ENCODE measurements around the gene ADAM10.

Gene ADAM10

GRCh38 chr15:58705105-58705504 is 44.4 kb downstream of the ADAM10 start:
- Histone ChIP-seq H3K36me3 (ENCODE audit: control insufficient read depth, low read depth, low read length) (no peaks in the 10 kb centered on the region), H3K9me3 (ENCODE audit: control insufficient read depth, low read depth, low read length) (no peaks in the 10 kb centered on the region), H3K9ac (ENCODE audit: low read length) (no peak overlapping the region), H3K4me1 (ENCODE audit: control insufficient read depth, low read depth, low read length) (no peaks in the 10 kb centered on the region), H3K27me3 (ENCODE audit: control insufficient read depth, insufficient read depth, low read length) (no peaks in the 10 kb centered on the region), H3K27ac (ENCODE audit: low read length) (no peak overlapping the region), H3K4me3 (ENCODE audit: low read length) (no peak overlapping the region)

GRCh38 chr15:58704155-58704865 is 45.2 kb downstream of the ADAM10 start:
- Histone ChIP-seq H3K9me3 (ENCODE audit: control insufficient read depth, low read depth, low read length) (no peaks in the 10 kb centered on the region), H3K4me1 (ENCODE audit: control insufficient read depth, low read depth, low read length) (no peaks in the 10 kb centered on the region), H3K36me3 (ENCODE audit: control insufficient read depth, low read depth, low read length) (no peaks in the 10 kb centered on the region), H3K27me3 (ENCODE audit: control insufficient read depth, insufficient read depth, low read length) (no peaks in the 10 kb centered on the region), H3K9ac (ENCODE audit: low read length) (no peak overlapping the region), H3K27ac (ENCODE audit: low read length) (no peak overlapping the region), H3K4me3 (ENCODE audit: low read length) (no peak overlapping the region)

- no peaks in the 10 kb centered on the region for H3K4me1 ChIP-seq (ENCODE audit: control insufficient read depth, low read depth, low read length)
- no peak overlapping the region for H3K27ac ChIP-seq (ENCODE audit: low read length)
- H3K36me3 ChIP-seq (ENCODE audit: control insufficient read depth, low read depth, low read length), result no peaks in the 10 kb centered on the region
- H3K27me3 ChIP-seq (ENCODE audit: control insufficient read depth, insufficient read depth, low read length), result no peaks in the 10 kb centered on the region
- H3K4me3 ChIP-seq (ENCODE audit: low read length), result no peak overlapping the region
- no peak overlapping the region for H3K9ac ChIP-seq (ENCODE audit: low read length)
- no peaks in the 10 kb centered on the region for H3K9me3 ChIP-seq (ENCODE audit: control insufficient read depth, low read depth, low read length)
Measured at GRCh38 chr15:58703610-58704009, 45.9 kb downstream of the ADAM10 start.

- Histone ChIP-seq H3K9me3 (ENCODE audit: control insufficient read depth, low read depth, low read length) (no peaks in the 10 kb centered on the region), H3K4me1 (ENCODE audit: control insufficient read depth, low read depth, low read length) (no peaks in the 10 kb centered on the region), H3K4me3 (ENCODE audit: low read length) (no peak overlapping the region), H3K27me3 (ENCODE audit: control insufficient read depth, insufficient read depth, low read length) (no peaks in the 10 kb centered on the region), H3K9ac (ENCODE audit: low read length) (no peak overlapping the region), H3K27ac (ENCODE audit: low read length) (no peak overlapping the region), H3K36me3 (ENCODE audit: control insufficient read depth, low read depth, low read length) (no peaks in the 10 kb centered on the region)
Measured at GRCh38 chr15:58702233-58702632, 47.3 kb downstream of the ADAM10 start.

- H3K36me3 ChIP-seq (ENCODE audit: control insufficient read depth, low read depth, low read length), result no peaks in the 10 kb centered on the region
- H3K27me3 ChIP-seq (ENCODE audit: control insufficient read depth, insufficient read depth, low read length), result no peaks in the 10 kb centered on the region
- H3K9me3 ChIP-seq (ENCODE audit: control insufficient read depth, low read depth, low read length), result no peaks in the 10 kb centered on the region
- H3K9ac ChIP-seq (ENCODE audit: low read length), result no peak overlapping the region
- H3K27ac ChIP-seq (ENCODE audit: low read length), result no peak overlapping the region
- no peak overlapping the region for H3K4me3 ChIP-seq (ENCODE audit: low read length)
- H3K4me1 ChIP-seq (ENCODE audit: control insufficient read depth, low read depth, low read length), result no peaks in the 10 kb centered on the region
Measured at GRCh38 chr15:58701376-58701775, 48.1 kb downstream of the ADAM10 start.

GRCh38 chr15:58699769-58700168 is 49.7 kb downstream of the ADAM10 start:
- Histone ChIP-seq H3K27ac (ENCODE audit: low read length) (no peak overlapping the region), H3K36me3 (ENCODE audit: control insufficient read depth, low read depth, low read length) (no peaks in the 10 kb centered on the region), H3K9me3 (ENCODE audit: control insufficient read depth, low read depth, low read length) (no peaks in the 10 kb centered on the region)

GRCh38 chr15:58698887-58699641 is 50.4 kb downstream of the ADAM10 start:
- Histone ChIP-seq H3K36me3 (ENCODE audit: control insufficient read depth, low read depth, low read length) (no peaks in the 10 kb centered on the region), H3K4me1 (ENCODE audit: control insufficient read depth, low read depth, low read length) (peaks cover 8% of the 10 kb centered on the region), H3K27me3 (ENCODE audit: control insufficient read depth, insufficient read depth, low read length) (no peaks in the 10 kb centered on the region), H3K4me3 (ENCODE audit: low read length) (no peak overlapping the region), H3K9me3 (ENCODE audit: control insufficient read depth, low read depth, low read length) (no peaks in the 10 kb centered on the region), H3K9ac (ENCODE audit: low read length) (no peak overlapping the region), H3K27ac (ENCODE audit: low read length) (no peak overlapping the region)

More at GRCh38 chr15:58699769-58700168, 49.7 kb downstream of the ADAM10 start:
- Histone ChIP-seq H3K9ac (ENCODE audit: low read length) (no peak overlapping the region), H3K4me1 (ENCODE audit: control insufficient read depth, low read depth, low read length) (peaks cover 1% of the 10 kb centered on the region), H3K27me3 (ENCODE audit: control insufficient read depth, insufficient read depth, low read length) (no peaks in the 10 kb centered on the region), H3K4me3 (ENCODE audit: low read length) (no peak overlapping the region)

GRCh38 chr15:58697220-58697619 is 52.3 kb downstream of the ADAM10 start:
- Histone ChIP-seq H3K36me3 (ENCODE audit: control insufficient read depth, low read depth, low read length) (peaks cover 4% of the 10 kb centered on the region), H3K4me3 (ENCODE audit: low read length) (no peak overlapping the region), H3K9me3 (ENCODE audit: control insufficient read depth, low read depth, low read length) (no peaks in the 10 kb centered on the region), H3K9ac (ENCODE audit: low read length) (no peak overlapping the region), H3K27ac (ENCODE audit: low read length) (no peak overlapping the region), H3K27me3 (ENCODE audit: control insufficient read depth, insufficient read depth, low read length) (no peaks in the 10 kb centered on the region), H3K4me1 (ENCODE audit: control insufficient read depth, low read depth, low read length) (peaks cover 10% of the 10 kb centered on the region)

- Histone ChIP-seq H3K4me3 (ENCODE audit: low read length) (no peak overlapping the region), H3K9me3 (ENCODE audit: control insufficient read depth, low read depth, low read length) (no peaks in the 10 kb centered on the region), H3K4me1 (ENCODE audit: control insufficient read depth, low read depth, low read length) (peaks cover 10% of the 10 kb centered on the region), H3K27me3 (ENCODE audit: control insufficient read depth, insufficient read depth, low read length) (no peaks in the 10 kb centered on the region), H3K36me3 (ENCODE audit: control insufficient read depth, low read depth, low read length) (peaks cover 4% of the 10 kb centered on the region), H3K27ac (ENCODE audit: low read length) (no peak overlapping the region), H3K9ac (ENCODE audit: low read length) (no peak overlapping the region)
Measured at GRCh38 chr15:58696738-58697137, 52.8 kb downstream of the ADAM10 start.

- Histone ChIP-seq H3K4me3 (ENCODE audit: low read length) (no peak overlapping the region), H3K36me3 (ENCODE audit: control insufficient read depth, low read depth, low read length) (peaks cover 4% of the 10 kb centered on the region), H3K4me1 (ENCODE audit: control insufficient read depth, low read depth, low read length) (peaks cover 10% of the 10 kb centered on the region), H3K9me3 (ENCODE audit: control insufficient read depth, low read depth, low read length) (no peaks in the 10 kb centered on the region), H3K27ac (ENCODE audit: low read length) (no peak overlapping the region), H3K27me3 (ENCODE audit: control insufficient read depth, insufficient read depth, low read length) (no peaks in the 10 kb centered on the region), H3K9ac (ENCODE audit: low read length) (no peak overlapping the region)
Measured at GRCh38 chr15:58694641-58695398, 54.7 kb downstream of the ADAM10 start.

- Histone ChIP-seq H3K9me3 (ENCODE audit: control insufficient read depth, low read depth, low read length) (no peaks in the 10 kb centered on the region), H3K4me3 (ENCODE audit: low read length) (no peak overlapping the region), H3K4me1 (ENCODE audit: control insufficient read depth, low read depth, low read length) (peaks cover 16% of the 10 kb centered on the region), H3K9ac (ENCODE audit: low read length) (no peak overlapping the region), H3K27me3 (ENCODE audit: control insufficient read depth, insufficient read depth, low read length) (no peaks in the 10 kb centered on the region), H3K36me3 (ENCODE audit: control insufficient read depth, low read depth, low read length) (peaks cover 4% of the 10 kb centered on the region), H3K27ac (ENCODE audit: low read length) (no peak overlapping the region)
Measured at GRCh38 chr15:58690703-58691102, 58.8 kb downstream of the ADAM10 start.
